Transverse colon (tissue), 4 donors: ENCODE results near the gene SMAP1. TPM values are rescaled to one million over a fixed set of nuclear protein-coding genes. Genes with fewer than 3 reads are reported as not detected.

Source experiments
- DNase-seq: peaks from one replicate; pipeline ENCODE4 v3.0.0-alpha.2; 2019
- H3K27ac ChIP-seq, 4 donors: fragments of 200-600 bp; sonication (generic); 2 replicates each; pipeline ENCODE4 v1.5.1; 2016 to 2018; ENCODE audit warnings: inconsistent platforms in 4 of 4
- H3K27me3 ChIP-seq: fragments of 200-600 bp; sonication (generic); 2 replicates; pipeline ENCODE4 v1.5.1; 2017; ENCODE audit warnings: inconsistent platforms
- H3K36me3 ChIP-seq, 4 donors: fragments of 200-600 bp; sonication (generic); 2 replicates each; pipeline ENCODE4 v1.5.1; 2017 to 2019; ENCODE audit warnings: inconsistent platforms in 4 of 4
- H3K4me1 ChIP-seq, 4 donors: fragments of 200-600 bp; sonication (generic); 2 replicates each; pipeline ENCODE4 v1.5.1; 2017 to 2020; ENCODE audit warnings: inconsistent platforms in 4 of 4
- H3K4me3 ChIP-seq, 4 donors: fragments of 200-600 bp; sonication (generic); 1 replicate in 1 of 4; 2 replicates in 3 of 4; pipeline versions ENCODE4 v1.5.1 to v1.6.1; 2017 to 2019; ENCODE audit warnings: inconsistent platforms in 4 of 4
- H3K9me3 ChIP-seq, 2 donors: fragments of 200-600 bp; sonication (generic); 2 replicates each; pipeline ENCODE4 v1.5.1; 2017 to 2019; ENCODE audit warnings: inconsistent platforms in 2 of 2
- CTCF ChIP-seq, 5 experiments: fragments of 200-600 bp in 3 of 5; fragments of 450-650 bp in 2 of 5; sonication (generic) in 3 of 5; IDR thresholded peaks; 1 replicate in 2 of 5; 2 replicates in 3 of 5; pipeline ENCODE4 v1.5.1; 2016 to 2017; ENCODE audit warnings: antibody characterized with exemption in 5 of 5, inconsistent platforms in 3 of 5, mild to moderate bottlenecking in 2 of 5, moderate library complexity in 1 of 5
- EP300 ChIP-seq: sonication (generic); formaldehyde crosslinking; IDR thresholded peaks from one replicate; pipeline ENCODE4 v1.6.1; 2017; ENCODE audit warnings: antibody characterized with exemption, low read depth
- POLR2A ChIP-seq: fragments of 450-650 bp; IDR thresholded peaks from one replicate; pipeline ENCODE4 v1.6.1; 2016; ENCODE audit warnings: antibody characterized with exemption, mild to moderate bottlenecking, moderate library complexity
- POLR2AphosphoS5 ChIP-seq, 3 donors: sonication (generic); formaldehyde crosslinking; IDR thresholded peaks; one replicate each; pipeline ENCODE4 v1.6.1; 2016; ENCODE audit warnings: antibody characterized with exemption in 3 of 3
- WGBS, 2 donors: methylation state at CpG; one replicate each; pipeline ENCODE4 v1.1.5; 2018; ENCODE audit warnings: low coverage in 1 of 2; 5-methylcytosine and 5-hydroxymethylcytosine counted together
- in situ Hi-C, 4 donors: fragments of 200-750 bp; cut with MboI; loops; one replicate each; pipeline versions ENCODE4 v1.15.0 to v1.15.1; 2017; ENCODE audit warnings: low sequenced_read_pairs in 3 of 4, low pct_ligation_motif_present in 1 of 4, low pct_unique_long_range_greater_than_20kb in 1 of 4
- intact Hi-C: fragments of 100-400 bp; cut with DNase I; formaldehyde crosslinking; loops from one replicate; pipeline ENCODE4 v1.15.1; 2023; ENCODE audit warnings: low total_unique reads
- total RNA-seq, 4 donors: library from RNA; depleted of rRNA; stranded (reverse); fragments of >200 nt; gene quantifications; one replicate each; pipeline ENCODE4 v1.1.0, GENCODE V29; 2016

The SMAP1 gene
- total RNA-seq, 4 donors from 2014 or later, result 10.3 to 49.3 (median 35.3) TPM

GRCh38 chr6:70903665-70904452 lies 236.2 kb downstream of the SMAP1 start:
- intact Hi-C loops (no loop called here), in situ Hi-C loops (no loop called here)
- Histone ChIP-seq H3K4me3 (no peak overlapping the region), H3K9me3 (no peaks in the 10 kb centered on the region), H3K36me3 (no peaks in the 10 kb centered on the region), H3K27me3 (no peaks in the 10 kb centered on the region), H3K4me1 (no peaks in the 10 kb centered on the region), H3K27ac (no peak overlapping the region)
- no peak for DNase-seq
- TF ChIP-seq POLR2AphosphoS5 (IDR thresholded peaks at IDR 0.05) (no peak), EP300 (no peak), POLR2A (no peak), CTCF (IDR thresholded peaks at IDR 0.05) (no peak)
- 51 to 63% methylated on average over 2 of the region's 2 CpGs for WGBS, 2 donors

GRCh38 chr6:70905742-70906141 lies 238.1 kb downstream of the SMAP1 start:
- Histone ChIP-seq H3K4me3 (no peak overlapping the region), H3K4me1 (no peaks in the 10 kb centered on the region), H3K27me3 (no peaks in the 10 kb centered on the region), H3K36me3 (no peaks in the 10 kb centered on the region), H3K27ac (no peak overlapping the region), H3K9me3 (no peaks in the 10 kb centered on the region)
- intact Hi-C loops (no loop called here), in situ Hi-C loops (no loop called here)
- no peak for TF ChIP-seq CTCF (IDR thresholded peaks at IDR 0.05)
- TF ChIP-seq POLR2A, result no peak
- TF ChIP-seq POLR2AphosphoS5 (IDR thresholded peaks at IDR 0.05), result no peak
- TF ChIP-seq EP300, result no peak
- DNase-seq, result no peak
- 67 to 83% methylated on average over 1 of the region's 1 CpG for WGBS, 2 donors

Other genes with a start within 250 kb of the SMAP1 start
- 1 to 10 TPM; 1.9 to 8.3 (median 5.3) TPM for gene SDHAF4, start 101.0 kb upstream of the SMAP1 start, total RNA-seq